Neural cell (in vitro differentiated cells): ENCODE measurements around the gene TMCO1. TPM values are rescaled to one million over a fixed set of nuclear protein-coding genes. Genes with fewer than 3 reads are reported as not detected.

ENCODE experiments used
- H2AFZ ChIP-seq: fragments of 200-600, 300-800 bp; sonication (generic), shearing (Covaris generic); 2 replicates; pipeline ENCODE4 v1.6.0; 2014; ENCODE audit warnings: low read depth, mild to moderate bottlenecking, antibody characterized with exemption, low read length, moderate library complexity
- H3F3A ChIP-seq: fragments of 200-600 bp; shearing (Covaris generic); 2 replicates; pipeline ENCODE4 v1.6.1; 2016; ENCODE audit warnings: mild to moderate bottlenecking, moderate library complexity, mixed read lengths, antibody characterized with exemption, low read length; ENCODE audit not compliant: insufficient read depth, poor library complexity, severe bottlenecking
- H3K27ac ChIP-seq: fragments of 200-600, 300-800 bp; sonication (generic), shearing (Covaris generic); 2 replicates; pipeline ENCODE4 v1.5.1; 2014; ENCODE audit warnings: mild to moderate bottlenecking, low read length, moderate library complexity
- H3K27me3 ChIP-seq: fragments of 300-800, 200-600 bp; sonication (generic), shearing (Covaris generic); 2 replicates; pipeline ENCODE4 v1.6.0; 2014; ENCODE audit warnings: mild to moderate bottlenecking, low read depth, low read length, moderate library complexity; ENCODE audit not compliant: insufficient read depth
- H3K36me3 ChIP-seq: fragments of 300-800, 200-600 bp; sonication (generic), shearing (Covaris generic); 2 replicates; pipeline ENCODE4 v1.5.1; 2014; ENCODE audit warnings: mild to moderate bottlenecking, antibody characterized with exemption, low read length, moderate library complexity; ENCODE audit not compliant: insufficient read depth
- H3K4me2 ChIP-seq: fragments of 300-800, 200-600 bp; sonication (generic), shearing (Covaris generic); 2 replicates; pipeline ENCODE4 v1.6.0; 2014; ENCODE audit warnings: mild to moderate bottlenecking, low read length
- H3K4me3 ChIP-seq: fragments of 300-800, 200-600 bp; sonication (generic), shearing (Covaris generic); 2 replicates; pipeline ENCODE4 v1.5.1; 2014; ENCODE audit warnings: mild to moderate bottlenecking, low read length, moderate library complexity
- H3K79me2 ChIP-seq: fragments of 200-600 bp; shearing (Covaris generic); replicated peaks from 2 replicates; pipeline ENCODE4 v1.6.0; 2014; ENCODE audit warnings: mild to moderate bottlenecking, low read length, moderate library complexity; ENCODE audit not compliant: insufficient read depth
- H3K9ac ChIP-seq: fragments of 300-800, 200-600 bp; sonication (generic), shearing (Covaris generic); 2 replicates; pipeline ENCODE4 v1.6.1; 2016; ENCODE audit warnings: mild to moderate bottlenecking, low read length, mixed read lengths
- H3K9me2 ChIP-seq: fragments of 200-600 bp; shearing (Covaris generic); 2 replicates; pipeline ENCODE4 v1.6.1; 2016; ENCODE audit warnings: mild to moderate bottlenecking, low read length, mixed read lengths; ENCODE audit not compliant: insufficient read depth
- H3K9me3 ChIP-seq: fragments of 200-600, 300-800 bp; sonication (generic), shearing (Covaris generic); 2 replicates; pipeline ENCODE4 v1.6.1; 2016; ENCODE audit warnings: mild to moderate bottlenecking, mixed run types, low read length, moderate library complexity, mixed read lengths
- H4K20me1 ChIP-seq: fragments of 200-600 bp; shearing (Covaris generic); 2 replicates; pipeline ENCODE4 v1.6.1; 2016; ENCODE audit warnings: mild to moderate bottlenecking, mixed run types; ENCODE audit not compliant: insufficient read depth
- EP300 ChIP-seq: fragments of 450-650 bp; conservative IDR thresholded peaks from 2 replicates; pipeline ENCODE4 v1.6.1; 2014; ENCODE audit warnings: antibody characterized with exemption, mild to moderate bottlenecking, moderate library complexity; ENCODE audit not compliant: poor library complexity, severe bottlenecking
- EZH2 ChIP-seq: fragments of 200-600, 300-800 bp; shearing (Covaris generic), sonication (generic); IDR thresholded peaks from 2 replicates; pipeline ENCODE4 v1.6.1; 2014; ENCODE audit warnings: antibody characterized with exemption, low read length, borderline replicate concordance, mild to moderate bottlenecking; ENCODE audit not compliant: insufficient read depth, poor library complexity, severe bottlenecking
- MXI1 ChIP-seq: fragments of 450-650 bp; conservative IDR thresholded peaks from 2 replicates; pipeline ENCODE4 v1.6.1; 2014; ENCODE audit warnings: antibody characterized with exemption, mild to moderate bottlenecking; ENCODE audit not compliant: poor library complexity, severe bottlenecking
- POLR2AphosphoS5 ChIP-seq: IDR thresholded peaks from 2 replicates; pipeline ENCODE4 v1.6.1; 2012
- RAD21 ChIP-seq: fragments of 450-650 bp; conservative IDR thresholded peaks from 2 replicates; pipeline ENCODE4 v1.6.1; 2014; ENCODE audit warnings: antibody characterized with exemption, mild to moderate bottlenecking, moderate library complexity
- REST ChIP-seq: IDR thresholded peaks from 2 replicates; pipeline ENCODE4 v1.6.1; 2012; ENCODE audit warnings: borderline replicate concordance
- SMC3 ChIP-seq: fragments of 450-650 bp; conservative IDR thresholded peaks from 2 replicates; pipeline ENCODE4 v1.6.1; 2014; ENCODE audit warnings: antibody characterized with exemption, mild to moderate bottlenecking, moderate library complexity; ENCODE audit not compliant: poor library complexity
- TAF1 ChIP-seq: IDR thresholded peaks from 2 replicates; pipeline ENCODE4 v1.6.1; 2012; ENCODE audit warnings: low read depth
- polyA plus RNA-seq: library from polyadenylated mRNA; depleted of rRNA; stranded (reverse); fragments of >200 nt; gene quantifications from 2 replicates; pipeline ENCODE4 v1.2.3, GENCODE V29; 2014
- TF ChIP-seq, protein P1 (sequence below): fragments of 450-650 bp; IDR thresholded peaks from 2 replicates; pipeline ENCODE4 v1.5.1; 2014; ENCODE audit warnings: antibody characterized with exemption, mild to moderate bottlenecking, moderate library complexity; ENCODE audit not compliant: poor library complexity, severe bottlenecking

Gene TMCO1
- polyA plus RNA-seq, 1 donor from 2014 or later: 137 TPM

- H3K9ac ChIP-seq: no peak overlapping the region
- no peaks in the 10 kb centered on the region for H3K27me3 ChIP-seq
- no peak overlapping the region for H3K4me3 ChIP-seq
- H4K20me1 ChIP-seq: no peaks in the 10 kb centered on the region
- H3K27ac ChIP-seq: no peak overlapping the region
- no peak overlapping the region for H2AFZ ChIP-seq
- H3K79me2 ChIP-seq: no peaks in the 10 kb centered on the region
- H3F3A ChIP-seq: no peaks in the 10 kb centered on the region
- H3K9me2 ChIP-seq: no peaks in the 10 kb centered on the region
- no peak overlapping the region for H3K4me2 ChIP-seq
- TF ChIP-seq, protein P1, sequence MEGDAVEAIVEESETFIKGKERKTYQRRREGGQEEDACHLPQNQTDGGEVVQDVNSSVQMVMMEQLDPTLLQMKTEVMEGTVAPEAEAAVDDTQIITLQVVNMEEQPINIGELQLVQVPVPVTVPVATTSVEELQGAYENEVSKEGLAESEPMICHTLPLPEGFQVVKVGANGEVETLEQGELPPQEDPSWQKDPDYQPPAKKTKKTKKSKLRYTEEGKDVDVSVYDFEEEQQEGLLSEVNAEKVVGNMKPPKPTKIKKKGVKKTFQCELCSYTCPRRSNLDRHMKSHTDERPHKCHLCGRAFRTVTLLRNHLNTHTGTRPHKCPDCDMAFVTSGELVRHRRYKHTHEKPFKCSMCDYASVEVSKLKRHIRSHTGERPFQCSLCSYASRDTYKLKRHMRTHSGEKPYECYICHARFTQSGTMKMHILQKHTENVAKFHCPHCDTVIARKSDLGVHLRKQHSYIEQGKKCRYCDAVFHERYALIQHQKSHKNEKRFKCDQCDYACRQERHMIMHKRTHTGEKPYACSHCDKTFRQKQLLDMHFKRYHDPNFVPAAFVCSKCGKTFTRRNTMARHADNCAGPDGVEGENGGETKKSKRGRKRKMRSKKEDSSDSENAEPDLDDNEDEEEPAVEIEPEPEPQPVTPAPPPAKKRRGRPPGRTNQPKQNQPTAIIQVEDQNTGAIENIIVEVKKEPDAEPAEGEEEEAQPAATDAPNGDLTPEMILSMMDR: no peak
- no peak for TF ChIP-seq EZH2
- no peak for TF ChIP-seq RAD21
- TF ChIP-seq REST: no peak
- no peak for TF ChIP-seq POLR2AphosphoS5
- TF ChIP-seq TAF1: no peak
- no peak for TF ChIP-seq MXI1
- TF ChIP-seq EP300: no peak
- TF ChIP-seq SMC3: no peak
- no peaks in the 10 kb centered on the region for H3K36me3 ChIP-seq
- no peaks in the 10 kb centered on the region for H3K9me3 ChIP-seq
Observed at GRCh38 chr1:165816157-165816556, 47.5 kb upstream of the TMCO1 start.

- TF ChIP-seq REST (no peak), TAF1 (no peak), MXI1 (no peak), SMC3 (no peak), POLR2AphosphoS5 (no peak), RAD21 (no peak), EZH2 (no peak), EP300 (no peak)
- TF ChIP-seq, protein P1: no peak
- no peaks in the 10 kb centered on the region for H3K79me2 ChIP-seq
- H3K4me2 ChIP-seq: no peak overlapping the region
- H2AFZ ChIP-seq: no peak overlapping the region
- H3F3A ChIP-seq: no peaks in the 10 kb centered on the region
- H4K20me1 ChIP-seq: no peaks in the 10 kb centered on the region
- H3K36me3 ChIP-seq: no peaks in the 10 kb centered on the region
- no peak overlapping the region for H3K9ac ChIP-seq
- no peaks in the 10 kb centered on the region for H3K9me2 ChIP-seq
- H3K27ac ChIP-seq: no peak overlapping the region
- H3K27me3 ChIP-seq: no peaks in the 10 kb centered on the region
- H3K9me3 ChIP-seq: no peaks in the 10 kb centered on the region
- H3K4me3 ChIP-seq: no peak overlapping the region
Observed at GRCh38 chr1:165815725-165816124, 47.1 kb upstream of the TMCO1 start.
